ENCODE measurements around the gene RORB.

The RORB gene

GRCh38 chr9:74554751-74555419 is 57.8 kb downstream of the RORB start:
- no peak for TF ChIP-seq CTCF (IDR thresholded peaks at IDR 0.05; ENCODE audit: low read length, missing control alignments)
- H3K4me3 ChIP-seq (replicated peaks; ENCODE audit: low read depth, low read length) = no peak overlapping the region

GRCh38 chr9:74555565-74555964 is 58.4 kb downstream of the RORB start:
- no peak for DNase-seq (ENCODE audit: low read depth)
- TF ChIP-seq CTCF (IDR thresholded peaks at IDR 0.05; ENCODE audit: low read length, missing control alignments) = no peak
- H3K4me3 ChIP-seq (replicated peaks; ENCODE audit: low read depth, low read length) = no peak overlapping the region

More at GRCh38 chr9:74554751-74555419, 57.8 kb downstream of the RORB start:
- DNase-seq (ENCODE audit: low read depth) = no peak

- no peak for DNase-seq (ENCODE audit: low read depth)
- no peak for TF ChIP-seq CTCF (IDR thresholded peaks at IDR 0.05; ENCODE audit: low read length, missing control alignments)
- no peak overlapping the region for H3K4me3 ChIP-seq (replicated peaks; ENCODE audit: low read depth, low read length)
Measured at GRCh38 chr9:74556685-74557084, 59.5 kb downstream of the RORB start.

- no peak for DNase-seq (ENCODE audit: low read depth)
- TF ChIP-seq CTCF (IDR thresholded peaks at IDR 0.05; ENCODE audit: low read length, missing control alignments) = no peak
- H3K4me3 ChIP-seq (replicated peaks; ENCODE audit: low read depth, low read length) = no peak overlapping the region
Measured at GRCh38 chr9:74557571-74557970, 60.4 kb downstream of the RORB start.

GRCh38 chr9:74562611-74563010 is 65.5 kb downstream of the RORB start:
- no peak for TF ChIP-seq CTCF (IDR thresholded peaks at IDR 0.05; ENCODE audit: low read length, missing control alignments)
- no peak overlapping the region for H3K4me3 ChIP-seq (replicated peaks; ENCODE audit: low read depth, low read length)
- no peak for DNase-seq (ENCODE audit: low read depth)

- no peak overlapping the region for H3K4me3 ChIP-seq (replicated peaks; ENCODE audit: low read depth, low read length)
- TF ChIP-seq CTCF (IDR thresholded peaks at IDR 0.05; ENCODE audit: low read length, missing control alignments) = peak; percentile 75
- DNase-seq (ENCODE audit: low read depth) = peak; percentile 56
Measured at GRCh38 chr9:74570879-74571512, 73.9 kb downstream of the RORB start.

Data from fibroblast of pulmonary artery (primary cell).